GM19324 (cell line): ENCODE measurements around the gene RAB22A.
"Not testable (repeated sequence)": the region's sequence is repeated elsewhere in the genome, so short reads cannot be mapped to it uniquely, and the experiment has no call there.

ENCODE experiments used
- ATAC-seq: cut with Tn5 transposase; IDR thresholded peaks from one replicate; pipeline ENCODE4 v1.9.1; 2021; ENCODE audit warnings: mild to moderate bottlenecking, moderate library complexity; ENCODE audit not compliant: unreplicated experiment, low FRiP score

The RAB22A gene

DNA sequence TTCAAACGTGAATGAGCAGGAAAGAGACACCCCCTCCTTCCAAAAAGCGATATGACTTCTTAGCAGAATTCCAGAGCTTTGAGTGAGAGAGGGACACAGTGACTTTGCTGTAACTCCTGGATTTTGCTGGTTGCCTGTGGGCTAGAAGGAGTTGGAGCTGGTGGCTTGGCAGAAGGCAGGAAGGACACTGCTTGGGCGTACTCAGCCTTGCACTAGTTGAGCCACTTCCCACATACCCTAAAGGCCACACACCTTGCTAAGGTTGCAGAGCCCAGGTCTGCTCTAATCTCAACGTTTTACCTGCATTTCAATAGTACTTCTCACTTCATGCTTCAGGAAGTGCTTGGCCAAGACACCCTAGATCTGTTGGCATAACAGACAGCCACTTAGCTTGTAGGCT, 30.6 kb downstream of the RAB22A start:
- no peak for ATAC-seq

DNA sequence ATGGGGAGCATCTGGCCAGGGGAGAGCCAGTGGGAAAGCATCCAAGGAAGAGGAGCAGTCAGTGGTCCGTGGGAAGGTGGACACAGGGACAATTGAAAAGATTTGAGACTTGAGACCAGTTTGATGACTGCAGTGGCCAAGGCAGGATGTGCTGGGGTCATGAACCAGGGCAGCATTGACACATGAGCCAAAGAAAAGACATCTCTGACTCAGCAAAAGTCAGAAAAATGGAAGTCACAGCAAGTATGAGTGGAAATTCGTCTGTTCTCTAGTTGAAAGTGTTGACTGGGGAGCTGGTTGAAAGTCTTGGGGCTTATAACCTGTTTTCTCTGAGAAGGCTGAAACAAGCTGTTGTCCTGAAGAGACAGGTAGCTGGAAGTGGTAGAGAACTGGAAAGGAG, 31.3 kb downstream of the RAB22A start:
- no peak for ATAC-seq

DNA sequence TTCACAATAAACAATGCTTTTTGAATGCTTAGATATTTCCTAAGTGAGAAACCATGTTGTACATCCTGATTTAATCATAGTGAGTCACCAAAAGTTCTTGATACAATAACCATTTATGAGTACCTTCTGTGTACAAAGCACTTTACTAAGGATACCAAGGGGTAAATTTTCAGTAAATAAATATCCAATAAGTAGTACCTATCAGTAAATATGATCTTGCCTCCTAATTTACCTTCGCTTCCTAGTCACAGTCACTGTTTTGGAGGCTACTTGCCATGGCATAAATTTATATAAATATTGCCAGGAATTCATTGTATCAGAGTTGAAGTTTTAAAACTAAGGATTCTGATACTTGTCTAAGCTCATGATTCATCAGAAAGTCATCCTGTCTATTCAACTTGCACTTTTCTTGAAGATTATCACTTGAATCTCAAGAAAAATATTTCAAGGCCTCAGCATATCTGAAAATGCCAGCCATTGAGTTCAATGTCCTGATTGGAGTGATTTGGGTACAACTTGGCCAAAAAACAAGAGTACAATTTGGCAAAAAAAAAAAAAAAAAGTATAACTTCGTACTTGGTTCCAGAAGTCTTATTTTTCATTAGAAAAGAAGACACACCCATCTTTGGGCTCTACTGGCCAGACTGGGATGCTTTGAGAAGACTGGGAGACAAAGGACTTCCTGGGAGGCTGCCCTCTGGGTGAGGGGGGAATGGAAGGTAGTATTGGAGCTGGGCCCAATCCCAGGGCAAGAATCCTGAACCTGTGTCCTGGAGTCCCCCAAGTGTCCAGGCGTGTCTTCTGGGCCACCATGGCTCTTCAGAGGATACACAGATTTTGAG, 32.8 kb downstream of the RAB22A start:
- ATAC-seq: no peak

DNA sequence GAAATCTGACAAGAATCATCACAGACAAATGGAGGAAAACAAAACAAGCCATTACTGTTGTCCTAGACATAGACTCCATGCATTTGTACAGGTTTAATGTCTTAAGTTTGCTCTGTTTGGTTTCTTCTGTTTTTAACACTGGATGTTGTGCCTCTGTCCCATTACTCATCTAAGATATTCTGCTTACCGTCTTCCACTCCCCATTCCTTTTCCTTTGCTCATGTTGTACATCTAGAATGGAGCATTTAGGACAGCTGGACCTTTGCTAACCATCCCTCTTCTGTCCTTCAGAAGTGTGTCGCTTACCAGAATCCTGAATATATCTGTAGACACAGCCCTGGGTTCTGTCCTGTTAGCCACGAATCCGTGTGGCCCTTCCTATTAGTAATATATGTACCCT, 35.2 kb downstream of the RAB22A start:
- no peak for ATAC-seq

DNA sequence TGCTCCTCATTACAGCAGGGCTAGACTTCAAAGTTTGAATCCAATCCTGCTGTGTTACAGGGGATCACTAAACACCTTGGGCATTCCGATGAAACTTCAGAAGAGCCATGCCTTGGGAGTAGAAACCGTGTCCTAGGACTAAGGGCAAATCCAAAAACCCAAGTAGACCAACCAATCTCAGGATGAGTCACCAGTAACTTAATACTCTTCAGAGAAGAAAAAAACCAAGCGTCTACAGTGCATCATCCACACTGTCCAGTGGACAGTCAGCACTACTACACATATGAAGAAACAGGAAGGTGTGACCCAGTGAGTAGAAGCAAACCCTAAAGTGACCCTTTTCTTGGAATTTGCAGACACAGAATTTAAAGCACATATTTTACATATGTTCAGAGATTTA, 40.1 kb downstream of the RAB22A start:
- ATAC-seq: no peak

DNA sequence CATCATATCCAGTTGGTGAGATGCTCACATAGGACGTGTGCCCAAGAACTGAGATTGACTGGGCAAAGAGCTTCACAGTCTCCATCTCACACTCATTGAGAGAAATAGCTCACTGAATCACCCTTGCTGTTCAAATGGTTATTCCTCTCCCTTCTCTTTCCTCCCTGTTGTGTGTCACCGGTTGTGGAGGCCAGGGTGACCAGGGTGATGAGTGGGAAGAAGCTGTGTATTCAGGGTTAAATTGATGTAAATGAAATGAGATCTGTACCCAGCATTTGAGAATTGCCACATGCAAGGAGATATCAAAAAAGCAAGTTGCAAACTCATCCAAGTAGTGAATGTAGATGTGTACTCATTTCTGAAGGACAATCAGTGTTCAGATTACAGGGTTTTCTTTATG, 43.0 kb downstream of the RAB22A start:
- no peak for ATAC-seq

DNA sequence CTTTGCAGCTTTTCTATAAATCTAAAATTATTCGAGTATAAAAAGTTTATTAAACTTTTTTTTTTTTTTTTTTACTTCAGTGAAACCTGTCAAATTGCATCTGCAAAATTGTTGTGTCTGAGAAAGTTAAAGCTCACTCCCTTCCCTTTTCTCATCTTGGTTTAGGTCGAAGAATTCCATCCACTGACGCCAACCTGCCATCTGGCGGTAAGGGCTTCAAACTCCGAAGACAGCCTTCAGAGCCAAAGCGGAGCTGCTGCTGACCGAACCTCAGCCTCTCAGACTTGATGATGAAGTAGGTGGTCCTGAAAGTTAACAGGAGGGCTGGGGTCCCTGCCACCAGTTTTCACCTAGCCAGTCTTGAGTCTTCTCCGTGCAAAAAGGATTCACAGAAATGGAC, 49.9 kb downstream of the RAB22A start:
- ATAC-seq: no peak

DNA sequence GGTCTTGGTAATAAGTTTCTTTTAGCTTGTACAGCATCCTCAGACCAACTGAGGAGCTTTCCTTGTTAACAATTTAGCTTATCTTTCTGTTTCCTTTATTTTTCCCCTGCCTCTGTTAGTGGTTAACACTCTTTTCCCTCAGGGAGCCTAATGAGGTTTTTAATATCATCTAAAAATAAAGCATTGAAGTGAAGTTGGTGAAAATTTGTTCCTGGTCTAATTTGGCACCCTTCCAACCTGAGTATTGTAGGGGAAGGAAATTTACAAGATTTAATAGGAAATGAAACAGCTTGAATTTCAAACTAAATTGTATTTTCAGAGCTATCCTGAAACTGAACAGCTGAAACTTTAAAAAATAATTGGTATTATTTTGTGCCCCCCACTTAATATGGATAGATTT, 51.4 kb downstream of the RAB22A start:
- ATAC-seq: no peak

DNA sequence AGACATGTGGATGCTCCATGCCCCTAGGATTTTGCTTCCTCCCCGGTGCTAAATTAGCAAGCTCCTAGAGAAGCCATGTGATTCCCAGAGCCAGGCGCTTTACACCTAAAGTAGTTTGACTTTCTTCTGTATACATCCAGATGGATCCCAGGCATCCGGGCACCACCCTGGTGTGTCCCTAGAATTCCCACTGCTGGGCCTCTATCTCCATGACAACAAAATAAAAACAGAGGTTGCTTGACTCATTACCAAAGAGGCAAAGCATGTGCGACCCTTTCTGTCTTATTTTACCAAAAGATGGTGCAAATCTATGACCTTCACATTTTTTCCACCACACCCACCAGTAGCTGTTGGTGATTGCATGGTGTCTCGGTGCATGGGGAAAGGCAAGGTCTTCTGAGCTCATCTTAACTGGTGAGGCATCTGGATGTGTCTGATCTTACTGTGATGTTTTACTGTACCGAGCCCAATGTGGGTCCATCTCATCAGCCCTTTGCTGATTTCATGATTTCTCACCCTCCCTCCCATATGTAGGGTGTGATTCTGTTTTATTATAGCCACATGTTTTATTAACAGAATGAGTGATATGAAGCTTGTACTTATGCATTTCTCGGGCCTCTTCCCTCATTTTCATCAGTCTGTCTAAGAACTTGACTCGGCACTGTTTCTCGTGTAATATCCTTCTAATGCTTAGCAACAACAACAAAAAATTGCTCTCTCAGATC, 52.1 kb downstream of the RAB22A start:
- ATAC-seq: no peak

DNA sequence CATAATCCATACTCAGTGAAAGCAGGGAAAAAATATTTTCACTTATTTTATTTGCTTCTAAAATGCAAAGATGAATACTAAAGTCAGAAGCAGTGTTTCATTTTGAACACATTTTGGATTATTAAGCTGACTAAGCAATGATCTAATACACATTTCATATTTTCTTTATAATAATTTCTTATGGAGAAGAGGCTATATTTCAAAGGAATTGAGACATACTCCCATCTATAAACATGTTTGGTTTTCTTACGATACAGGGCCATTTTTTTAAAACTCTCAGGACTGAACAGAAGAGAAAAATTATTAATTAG, 52.6 kb downstream of the RAB22A start:
- ATAC-seq: no peak

DNA sequence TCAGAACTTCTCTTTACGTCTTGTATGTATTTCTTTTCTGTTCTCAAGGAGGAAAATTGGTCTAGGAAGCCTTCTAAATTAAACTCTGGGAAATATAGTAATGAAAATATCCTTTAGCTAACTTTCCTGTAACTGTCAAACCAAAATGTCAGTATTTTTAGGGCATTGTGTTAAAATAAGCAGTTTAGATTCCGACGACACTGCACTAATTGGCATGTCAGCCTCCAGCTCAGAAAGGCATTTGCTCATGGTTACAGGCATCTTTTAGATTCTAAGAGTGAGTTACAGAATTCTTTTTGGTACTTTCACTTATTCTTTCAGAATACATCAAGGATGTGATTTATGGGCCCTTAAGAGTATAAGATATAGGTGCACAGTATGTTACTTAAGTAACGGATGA, 53.5 kb downstream of the RAB22A start:
- ATAC-seq: no peak

DNA sequence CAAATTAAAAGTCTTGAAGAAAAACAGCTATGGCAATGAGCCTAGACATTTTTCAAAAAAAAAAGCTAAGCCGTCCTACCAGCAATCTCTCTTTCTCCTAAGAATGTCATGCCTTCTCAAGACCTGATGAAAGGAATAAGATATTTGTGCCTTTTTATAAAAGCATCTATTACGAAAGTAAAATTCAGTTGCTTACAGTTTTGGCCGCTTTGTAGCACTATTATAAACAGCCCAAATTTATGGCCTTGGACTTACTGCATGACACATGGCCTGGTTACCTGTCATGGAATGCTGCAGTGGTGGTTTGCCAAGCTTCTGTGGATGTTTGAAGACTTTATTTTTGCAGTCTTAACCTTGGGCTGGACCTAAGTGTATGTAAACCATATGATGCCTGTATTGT, 57.4 kb downstream of the RAB22A start:
- no peak for ATAC-seq

DNA sequence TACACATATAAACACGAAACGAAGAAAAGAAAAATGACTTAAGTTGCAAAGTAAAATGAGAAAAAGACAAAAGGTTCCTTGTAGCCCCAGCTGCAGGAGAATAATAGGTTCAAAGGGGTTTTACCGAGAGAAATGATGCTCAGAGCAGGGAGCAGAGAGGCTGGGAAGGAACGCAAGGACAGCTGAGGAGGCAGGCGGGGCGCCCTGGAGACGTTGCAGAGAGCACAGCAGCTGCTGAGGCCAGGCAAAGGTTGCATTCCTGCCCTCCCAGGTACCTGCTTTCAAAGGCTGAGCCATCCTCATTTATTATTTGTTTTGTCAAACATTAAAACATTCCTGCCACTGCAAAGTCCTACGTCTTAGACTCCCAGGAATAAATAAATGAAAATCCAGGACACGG, 63.3 kb downstream of the RAB22A start:
- no peak for ATAC-seq

DNA sequence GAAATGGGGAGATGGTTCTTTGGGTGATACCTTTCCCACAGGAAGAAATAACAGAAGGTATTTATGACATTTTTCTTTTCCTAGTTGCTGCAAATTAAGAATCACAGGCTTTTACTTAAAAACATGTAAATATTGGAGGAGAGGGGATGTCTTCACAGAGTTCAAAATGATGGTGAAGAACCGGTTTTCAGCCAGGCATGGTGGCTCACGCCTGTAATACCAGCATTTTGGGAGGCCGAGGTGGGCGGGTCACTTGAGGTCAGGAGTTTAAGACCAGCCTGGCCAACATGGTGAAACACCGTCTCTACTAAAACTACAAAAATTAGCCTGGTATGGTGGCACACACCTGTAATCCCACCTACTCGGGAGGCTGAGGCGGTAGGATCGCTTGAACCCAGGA, 63.8 kb downstream of the RAB22A start:
- ATAC-seq: not testable (repeated sequence)

DNA sequence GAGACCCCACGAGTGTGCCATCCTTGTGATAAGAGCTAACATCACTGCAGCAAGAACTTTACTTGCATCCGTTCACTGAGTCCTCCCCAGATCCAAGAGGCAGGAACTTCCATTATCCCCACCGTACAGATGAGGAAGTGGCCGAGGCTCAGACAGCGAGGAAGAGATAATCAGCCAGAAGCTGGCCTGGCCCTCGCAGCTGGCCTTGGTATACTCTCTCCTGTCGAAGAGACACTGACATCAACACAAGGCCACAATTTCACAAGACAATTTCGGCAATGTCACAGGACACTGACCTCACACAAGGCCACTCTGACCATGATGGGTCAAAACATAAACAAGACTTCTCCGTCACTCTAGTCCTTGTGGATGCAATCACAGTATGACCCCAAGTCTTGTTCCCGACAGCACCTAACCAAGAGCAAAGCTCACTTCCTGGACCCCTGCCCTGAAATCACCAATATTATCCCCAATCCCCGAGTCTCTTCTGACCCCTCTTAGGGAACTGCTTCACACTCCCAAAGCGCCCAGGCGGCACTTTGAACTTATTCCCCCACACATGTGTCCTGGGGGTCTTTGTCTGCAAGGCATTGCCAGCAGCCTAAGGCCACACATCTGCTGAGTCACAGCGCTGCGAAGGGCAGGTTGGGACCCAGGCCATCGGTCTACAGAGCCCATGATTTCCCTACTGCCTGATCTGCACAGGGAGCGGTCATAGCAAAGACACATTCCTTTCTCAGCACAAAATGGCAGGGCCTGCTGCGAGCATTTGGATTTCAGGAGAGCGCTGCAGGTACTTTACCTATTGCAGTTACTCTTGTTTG, 64.7 kb downstream of the RAB22A start:
- ATAC-seq: no peak

DNA sequence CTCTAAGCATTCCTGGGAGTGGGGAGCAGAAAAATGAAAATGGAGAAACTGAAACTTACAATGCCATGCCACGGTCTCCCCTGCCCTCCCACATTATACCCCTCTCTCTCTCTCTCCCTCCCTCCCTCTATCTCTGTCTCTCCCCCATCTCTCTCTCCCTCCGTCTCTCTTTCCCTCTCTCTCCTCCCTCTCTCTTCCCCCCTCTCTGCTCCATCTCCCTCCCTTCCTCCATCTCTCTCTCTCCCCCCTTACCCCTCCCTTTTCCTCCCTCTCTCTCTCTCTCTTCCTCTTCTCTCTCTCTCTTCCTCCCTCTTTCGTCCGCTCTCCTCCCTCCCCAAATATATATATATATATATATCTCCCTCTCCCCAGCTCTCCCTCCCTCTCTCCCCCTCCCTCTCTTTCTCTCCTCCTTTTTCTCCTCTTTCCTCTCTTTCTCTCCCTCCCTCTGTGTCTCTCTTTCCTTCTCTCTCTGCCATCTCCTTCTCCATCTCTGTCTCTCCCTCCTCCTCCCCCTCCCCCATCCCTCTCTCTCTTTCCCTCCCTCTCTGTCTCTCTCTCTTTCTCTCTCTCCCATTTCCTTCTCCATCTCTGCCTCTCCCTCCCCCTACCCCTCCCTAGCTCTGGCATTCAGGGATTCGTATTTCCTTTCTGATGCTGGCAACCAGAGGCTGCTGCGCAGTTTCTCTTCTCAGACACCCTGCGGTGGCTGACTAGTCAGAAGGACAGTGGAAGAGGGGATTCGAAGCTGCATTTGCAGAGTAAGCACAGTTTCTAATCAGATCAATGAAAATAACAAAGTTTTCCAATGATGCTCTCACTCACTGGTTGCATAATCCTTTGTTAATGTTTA, 65.6 kb downstream of the RAB22A start:
- ATAC-seq: no peak

DNA sequence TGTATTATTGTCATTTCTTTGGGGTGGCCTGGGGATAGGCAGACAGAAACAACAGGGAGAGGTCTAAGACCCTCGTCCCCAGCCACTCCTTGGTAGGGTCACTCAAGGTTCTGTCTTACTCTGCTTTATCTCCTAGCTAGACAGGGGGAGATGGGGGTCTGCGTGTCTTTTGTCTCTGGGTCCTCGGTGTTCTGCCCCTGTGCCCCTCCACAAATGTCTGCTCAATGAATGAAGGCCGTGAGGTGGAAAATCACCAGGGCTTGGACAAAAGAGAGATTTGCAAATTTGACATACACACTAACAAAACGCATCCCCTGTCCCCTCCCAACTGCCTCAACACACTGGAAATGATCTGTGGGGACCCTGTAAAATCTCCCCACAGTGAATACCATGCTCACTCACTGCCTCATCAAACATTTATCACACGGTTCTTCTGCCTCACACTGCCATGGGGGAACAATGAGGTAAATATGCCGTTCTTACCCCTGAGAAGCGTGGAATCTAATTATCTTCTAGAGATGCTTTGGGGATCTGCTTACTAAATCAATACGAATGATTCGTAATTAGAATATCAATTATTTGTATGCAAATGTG, 66.3 kb downstream of the RAB22A start:
- ATAC-seq: no peak

DNA sequence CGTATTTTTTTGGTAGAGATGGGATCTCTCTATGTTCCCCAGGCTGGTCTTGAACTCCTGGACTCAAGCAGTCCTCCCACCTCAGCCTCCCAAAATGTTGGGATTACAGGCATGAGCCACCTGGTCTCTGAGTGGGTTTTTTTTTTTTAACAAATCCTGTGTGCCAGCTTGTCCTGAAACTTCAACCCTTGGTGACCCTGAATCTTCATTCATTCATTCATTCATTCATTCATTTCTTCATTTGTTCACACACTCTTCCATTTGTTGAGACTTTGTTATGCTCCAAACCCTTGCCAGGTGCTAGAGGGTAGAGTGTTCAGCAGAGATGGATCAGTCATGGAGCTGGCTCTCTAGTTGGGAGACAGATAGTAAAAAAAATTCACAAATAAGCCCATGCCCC, 67.5 kb downstream of the RAB22A start:
- no peak for ATAC-seq

DNA sequence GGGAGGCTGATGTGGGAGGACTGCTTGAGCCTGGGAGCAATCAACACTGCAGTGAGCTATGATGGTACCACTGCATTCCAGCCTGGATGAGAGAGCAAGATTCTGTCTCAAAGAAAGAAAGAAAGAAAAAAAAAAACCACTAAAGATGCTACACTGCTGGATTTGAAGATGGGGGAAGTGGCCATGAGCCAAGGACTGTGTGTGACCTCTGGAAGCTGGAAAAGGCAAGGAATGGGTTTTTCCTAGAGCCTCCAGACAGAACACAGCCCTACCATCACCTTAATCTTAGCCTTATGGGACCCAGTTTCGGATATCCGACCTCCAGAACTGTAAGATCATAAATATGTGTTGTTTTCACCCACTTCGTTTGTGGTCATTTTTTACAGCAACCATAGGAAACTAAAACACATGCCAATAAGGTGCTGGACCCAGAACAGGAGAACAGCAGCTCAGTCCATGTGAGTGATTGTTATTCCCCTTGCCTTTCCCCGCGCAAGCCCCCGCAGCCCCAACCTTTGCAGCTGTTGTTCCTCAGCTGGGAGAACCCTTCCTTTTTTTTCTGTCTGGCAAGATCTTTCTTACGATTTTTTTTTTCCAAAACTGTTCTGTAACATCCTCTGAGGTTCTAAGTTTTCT, 68.4 kb downstream of the RAB22A start:
- no peak for ATAC-seq

DNA sequence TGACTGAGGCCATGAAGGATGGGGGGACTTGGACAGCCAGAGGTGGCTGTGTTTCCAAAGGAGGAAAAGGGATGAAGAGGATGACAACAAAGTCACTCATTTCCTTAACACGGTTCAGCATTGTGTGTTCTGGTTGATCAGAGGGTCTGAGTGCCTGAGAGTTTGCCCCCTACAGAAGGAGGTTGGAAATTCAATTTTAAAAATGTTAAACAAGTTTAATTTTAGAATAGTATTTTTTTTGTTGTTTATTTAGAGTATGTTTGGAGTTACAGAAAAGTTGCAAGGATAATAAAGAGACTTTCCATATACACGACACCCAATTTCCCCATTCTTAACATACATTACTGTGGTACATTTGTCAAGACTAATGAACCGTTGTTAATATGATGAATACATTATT, 69.2 kb downstream of the RAB22A start:
- no peak for ATAC-seq
